HepG2 (cell line): ENCODE results near the gene RAI14.

ENCODE experiments used
- ADNP ChIP-seq: sonication (generic); formaldehyde crosslinking; IDR thresholded peaks from 2 replicates; pipeline ENCODE4 v1.4.0; 2020; ENCODE audit warnings: missing genetic modification reagents
- ATF6 ChIP-seq: sonication (generic); formaldehyde crosslinking; conservative IDR thresholded peaks from 2 replicates; pipeline ENCODE4 v1.4.0; 2020; ENCODE audit warnings: missing genetic modification reagents
- CTCF ChIP-seq: sonication (generic); formaldehyde crosslinking; IDR thresholded peaks from 2 replicates; pipeline ENCODE4 v1.5.0; 2020; ENCODE audit warnings: mild to moderate bottlenecking, missing genetic modification reagents, moderate library complexity
- EP300 ChIP-seq, 3 experiments: sonication (generic) in 1 of 3; formaldehyde crosslinking in 1 of 3; IDR thresholded peaks; 2 replicates each; pipeline versions ENCODE4 v1.5.1 to v1.6.1; 2011 to 2020; ENCODE audit warnings: low read depth in 2 of 3, low read length in 2 of 3, borderline replicate concordance in 1 of 3, improper control_type of control experiment in 1 of 3, mild to moderate bottlenecking in 1 of 3, missing genetic modification reagents in 1 of 3, moderate library complexity in 1 of 3
- JUN ChIP-seq: sonication (generic); formaldehyde crosslinking; IDR thresholded peaks from 2 replicates; pipeline ENCODE4 v1.4.0; 2020; ENCODE audit warnings: mild to moderate bottlenecking, missing genetic modification reagents
- MAX ChIP-seq: IDR thresholded peaks from 2 replicates; pipeline ENCODE4 v1.6.1; 2012; ENCODE audit warnings: inconsistent platforms
- POLR2AphosphoS2 ChIP-seq: IDR thresholded peaks from 2 replicates; pipeline ENCODE4 v1.6.1; 2011; ENCODE audit warnings: low read depth, low read length, improper control_type of control experiment
- RBM22 ChIP-seq: fragments of 200-400 bp; formaldehyde crosslinking; optimal IDR thresholded peaks from 2 replicates; pipeline ENCODE3; 2017; ENCODE audit warnings: mild to moderate bottlenecking, low read length, moderate library complexity
- THRA ChIP-seq: sonication (generic); formaldehyde crosslinking; IDR thresholded peaks from 2 replicates; pipeline ENCODE4 v1.4.0; 2020; ENCODE audit warnings: missing genetic modification reagents, borderline replicate concordance
- TMF1 ChIP-seq: sonication (generic); formaldehyde crosslinking; IDR thresholded peaks from 2 replicates; pipeline ENCODE4 v1.8.1; 2022; ENCODE audit warnings: low read depth, missing genetic modification reagents
- ZBTB21 ChIP-seq: sonication (generic); formaldehyde crosslinking; IDR thresholded peaks from 2 replicates; pipeline ENCODE4 v1.4.0; 2020; ENCODE audit warnings: missing genetic modification reagents
- ZFP1 ChIP-seq: IDR thresholded peaks from 2 replicates; pipeline ENCODE4 v1.6.1; 2016

- no peak for TF ChIP-seq ADNP (CRISPR knock-in tag)
- no peak for TF ChIP-seq ATF6 (CRISPR knock-in tag)
- TF ChIP-seq POLR2AphosphoS2 = no peak
- no peak for TF ChIP-seq JUN (CRISPR knock-in tag)
- no peak for TF ChIP-seq ZFP1 (CRISPR knock-in tag)
- TF ChIP-seq EP300 (IDR thresholded peaks at IDR 0.05; ENCODE audit: low read depth in 2 of 2, low read length in 2 of 2) = no peak
- TF ChIP-seq EP300 (CRISPR knock-in tag; IDR thresholded peaks at IDR 0.05; ENCODE audit: borderline replicate concordance) = no peak
- TF ChIP-seq THRA = no peak
- no peak for TF ChIP-seq ZBTB21 (CRISPR knock-in tag)
- TF ChIP-seq RBM22 = no peak
- TF ChIP-seq CTCF = no peak
- no peak for TF ChIP-seq MAX
- TF ChIP-seq TMF1 = no peak
Measured at GRCh38 chr5:34648840-34649158, 7.3 kb upstream of the RAI14 start.
